ENCODE results near the gene EHD1. TPM values are rescaled to one million over a fixed set of nuclear protein-coding genes. Genes with fewer than 3 reads are reported as not detected.
"Not testable (repeated sequence)": the region's sequence is repeated elsewhere in the genome, so short reads cannot be mapped to it uniquely, and the experiment has no call there.

The EHD1 gene
- total RNA-seq, 4 donors from 2014 or later, result 53.5 to 90.7 (median 67.4) TPM

DNA sequence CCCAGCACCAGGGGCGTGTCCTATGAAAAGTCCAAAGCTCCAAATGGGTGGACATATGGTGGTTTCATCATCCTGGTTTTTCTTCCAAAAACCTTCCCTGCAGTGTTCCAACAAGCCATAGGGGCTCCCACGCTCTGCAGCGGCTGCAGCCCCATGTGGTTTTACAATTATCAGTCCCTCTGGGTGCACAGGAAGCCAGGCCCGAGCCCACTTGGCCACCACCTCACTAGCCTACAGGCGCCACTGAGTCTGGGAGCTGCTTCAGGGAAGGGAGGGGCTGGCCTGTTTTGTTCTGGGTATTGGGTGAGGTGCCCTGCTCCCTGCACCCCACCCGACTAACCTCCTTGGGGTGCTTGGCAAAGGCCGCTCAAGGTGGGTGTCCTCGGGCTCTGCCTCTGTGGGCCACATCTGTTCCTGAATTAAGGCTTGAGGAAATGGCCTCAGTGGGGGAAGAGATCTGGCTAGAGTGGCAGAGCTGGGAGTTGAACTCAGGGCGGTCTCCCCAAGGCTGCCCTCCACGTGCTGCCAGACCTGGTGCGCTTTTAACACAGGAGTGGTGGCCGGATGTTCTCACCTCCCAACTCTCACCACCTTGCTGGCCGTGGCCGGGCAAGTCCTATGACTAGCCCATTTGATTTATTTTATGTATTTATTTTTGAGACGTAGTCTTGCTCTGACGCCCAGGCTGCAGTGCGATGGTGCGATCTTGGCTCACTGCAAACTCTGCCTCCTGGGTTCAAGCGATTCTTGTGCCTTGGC, 28.6 kb downstream of the EHD1 start:
- no peaks in the 10 kb centered on the region for H3K27me3 ChIP-seq
- peaks cover 3 to 8% of the 10 kb centered on the region in 2 donors for H3K4me1 ChIP-seq
- H3K27ac ChIP-seq, result no peak overlapping the region
- no peak for TF ChIP-seq POLR2A (IDR thresholded peaks at IDR 0.05)
- TF ChIP-seq, protein P1, sequence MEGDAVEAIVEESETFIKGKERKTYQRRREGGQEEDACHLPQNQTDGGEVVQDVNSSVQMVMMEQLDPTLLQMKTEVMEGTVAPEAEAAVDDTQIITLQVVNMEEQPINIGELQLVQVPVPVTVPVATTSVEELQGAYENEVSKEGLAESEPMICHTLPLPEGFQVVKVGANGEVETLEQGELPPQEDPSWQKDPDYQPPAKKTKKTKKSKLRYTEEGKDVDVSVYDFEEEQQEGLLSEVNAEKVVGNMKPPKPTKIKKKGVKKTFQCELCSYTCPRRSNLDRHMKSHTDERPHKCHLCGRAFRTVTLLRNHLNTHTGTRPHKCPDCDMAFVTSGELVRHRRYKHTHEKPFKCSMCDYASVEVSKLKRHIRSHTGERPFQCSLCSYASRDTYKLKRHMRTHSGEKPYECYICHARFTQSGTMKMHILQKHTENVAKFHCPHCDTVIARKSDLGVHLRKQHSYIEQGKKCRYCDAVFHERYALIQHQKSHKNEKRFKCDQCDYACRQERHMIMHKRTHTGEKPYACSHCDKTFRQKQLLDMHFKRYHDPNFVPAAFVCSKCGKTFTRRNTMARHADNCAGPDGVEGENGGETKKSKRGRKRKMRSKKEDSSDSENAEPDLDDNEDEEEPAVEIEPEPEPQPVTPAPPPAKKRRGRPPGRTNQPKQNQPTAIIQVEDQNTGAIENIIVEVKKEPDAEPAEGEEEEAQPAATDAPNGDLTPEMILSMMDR (IDR thresholded peaks at IDR 0.05), result no peak
- WGBS, 2 donors, result 87 to 93% methylated on average over 15 to 19 of the region's 19 CpGs
- no peaks in the 10 kb centered on the region for H3K9me3 ChIP-seq
- no peak overlapping the region for H3K4me3 ChIP-seq (replicated peaks in 1 of 3)
- H3K36me3 ChIP-seq, result peaks cover 12 to 18% of the 10 kb centered on the region in 2 donors
- no peak for DNase-seq
- intact Hi-C loops (cut with DNase I), result loop anchor here (10.0 kb wide), 1 partner anchor 175 kb away; the partner anchor contains the start of gene SNX15

DNA sequence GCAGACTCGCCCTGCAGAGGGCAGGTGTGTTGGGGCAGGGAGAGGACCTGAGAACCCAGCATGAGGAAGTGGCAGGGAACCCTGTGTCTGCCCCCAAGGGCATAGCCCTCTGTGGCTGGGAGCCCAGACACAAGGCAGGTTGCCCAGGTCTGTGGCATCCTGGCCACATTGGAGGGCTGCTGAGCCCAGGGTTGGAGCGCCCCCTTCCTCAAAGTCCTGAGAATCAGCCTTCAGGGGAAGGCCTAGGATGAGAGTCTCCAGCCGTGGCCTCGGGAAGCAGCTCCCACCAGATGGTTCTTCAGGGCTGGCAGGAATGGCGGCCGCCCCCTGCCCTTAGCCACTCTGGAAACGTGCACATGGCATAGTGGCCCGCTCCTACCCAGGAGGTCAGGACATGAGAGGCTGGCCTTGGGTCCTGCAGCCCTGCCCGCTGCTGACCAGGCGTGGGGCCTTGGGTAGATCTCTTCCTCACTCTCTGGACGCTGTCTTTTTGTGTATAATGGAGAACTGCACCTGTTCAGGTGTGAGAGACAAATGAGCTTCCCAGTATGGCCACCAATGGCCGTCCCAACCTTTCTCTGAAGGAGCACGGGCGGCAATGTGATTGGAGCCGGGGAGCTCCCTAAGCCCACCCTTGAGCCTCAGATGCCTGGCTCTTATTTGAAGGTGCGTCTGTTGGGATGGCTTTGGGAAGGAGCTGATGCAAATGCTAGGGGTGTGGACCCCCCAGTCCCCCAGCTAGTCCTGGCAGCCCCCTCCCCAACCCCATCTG, 29.4 kb downstream of the EHD1 start:
- peaks cover under 1 to 5% of the 10 kb centered on the region in 2 donors for H3K4me1 ChIP-seq

DNA sequence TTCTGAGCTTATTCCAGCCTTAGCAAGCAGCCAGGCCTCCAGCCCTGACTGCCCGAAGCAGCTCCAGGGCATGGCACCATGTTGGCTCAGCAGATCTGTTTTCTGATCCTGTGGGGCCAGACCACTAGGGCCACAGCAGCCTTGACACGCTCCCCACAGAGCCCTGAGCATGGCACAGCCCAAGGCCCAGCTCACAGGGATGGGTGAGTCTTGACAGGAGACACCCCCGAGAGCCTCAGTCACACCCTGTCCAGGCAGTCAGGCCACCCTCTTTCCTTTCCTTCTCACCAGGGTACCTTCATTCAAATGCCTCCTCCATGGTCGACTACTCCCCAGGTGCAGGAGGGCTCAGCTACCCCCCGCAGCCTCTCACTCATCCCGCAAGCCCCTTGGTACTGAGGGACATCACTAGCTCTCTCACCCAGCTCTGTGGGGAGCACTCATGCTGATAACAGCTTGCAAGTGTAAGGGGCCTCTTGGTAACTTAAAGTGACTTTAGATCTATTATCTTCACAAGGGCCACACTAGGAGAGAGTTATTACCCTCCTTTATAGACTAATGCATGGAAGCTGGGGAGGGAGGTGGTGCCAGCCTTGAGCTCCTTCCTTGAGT, 30.1 kb downstream of the EHD1 start:
- DNase-seq, result no peak
- H3K4me3 ChIP-seq (replicated peaks in 1 of 3), result no peak overlapping the region
- no peak overlapping the region for H3K27ac ChIP-seq
- peaks cover 4 to 12% of the 10 kb centered on the region in 2 donors for H3K4me1 ChIP-seq
- no peaks in the 10 kb centered on the region for H3K9me3 ChIP-seq
- intact Hi-C loops (cut with DNase I), result loop anchor here (10.0 kb wide), 1 partner anchor 176 kb away; the partner anchor contains the start of gene SNX15
- no peaks in the 10 kb centered on the region for H3K27me3 ChIP-seq
- no peak for TF ChIP-seq POLR2A (IDR thresholded peaks at IDR 0.05)
- TF ChIP-seq, protein P1 (IDR thresholded peaks at IDR 0.05), result no peak
- H3K36me3 ChIP-seq, result peaks cover 0 to 6% of the 10 kb centered on the region in 2 donors
- 68 to 74% methylated on average over 6 of the region's 6 CpGs for WGBS, 2 donors

More for the DNA sequence above, 29.4 kb downstream of the EHD1 start:
- peak in 1 of 2 donors; percentile 15 for DNase-seq
- H3K36me3 ChIP-seq, result peaks cover 6 to 11% of the 10 kb centered on the region in 2 donors
- H3K4me3 ChIP-seq (replicated peaks in 1 of 3), result no peak overlapping the region
- WGBS, 2 donors, result 72 to 87% methylated on average over 11 to 13 of the region's 16 CpGs
- no peak overlapping the region for H3K27ac ChIP-seq
- TF ChIP-seq POLR2A (IDR thresholded peaks at IDR 0.05), result no peak
- TF ChIP-seq, protein P1 (IDR thresholded peaks at IDR 0.05), result no peak
- intact Hi-C loops (cut with DNase I), result loop anchor here (10.0 kb wide), 1 partner anchor 176 kb away; the partner anchor contains the start of gene SNX15
- no peaks in the 10 kb centered on the region for H3K27me3 ChIP-seq
- H3K9me3 ChIP-seq, result no peaks in the 10 kb centered on the region

DNA sequence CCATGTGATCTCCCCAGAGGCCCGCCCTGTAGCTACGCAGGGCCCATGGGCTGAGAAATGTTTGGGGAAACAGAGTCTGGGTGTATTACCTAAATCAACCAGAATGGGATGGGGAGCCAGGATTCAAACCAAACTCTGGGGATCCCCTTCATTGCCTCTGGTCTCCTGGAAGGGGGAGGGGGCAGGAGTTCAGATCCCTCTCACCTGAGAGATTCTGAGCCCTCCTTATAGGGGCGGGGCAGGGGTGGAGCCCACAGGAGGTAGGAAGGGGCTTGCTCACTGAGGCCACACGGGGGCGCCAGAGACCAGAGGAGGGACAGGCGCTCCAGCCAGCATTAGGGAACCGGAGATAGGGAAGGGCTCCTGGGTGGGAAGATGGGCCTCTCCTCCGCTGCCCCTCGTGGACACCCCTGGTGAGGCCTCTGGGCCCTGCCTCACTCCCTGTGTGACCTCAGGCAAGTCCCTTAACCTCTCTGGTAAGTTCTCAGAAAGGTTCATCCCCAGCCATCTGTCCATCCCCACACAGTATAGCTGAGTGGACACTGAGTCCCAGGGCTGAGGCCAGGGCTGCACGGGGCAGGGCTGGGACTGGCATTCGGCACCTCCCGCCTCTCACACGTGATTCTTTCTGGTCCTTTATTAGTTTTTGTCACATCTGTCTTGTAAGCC, 31.3 kb downstream of the EHD1 start:
- no peak overlapping the region for H3K27ac ChIP-seq
- peak; percentile 89 to 95 for DNase-seq
- WGBS, 2 donors, result 14 to 31% methylated on average over 9 to 12 of the region's 13 CpGs
- H3K4me3 ChIP-seq (replicated peaks in 1 of 3), result no peak overlapping the region
- peaks cover 15 to 21% of the 10 kb centered on the region in 2 donors for H3K4me1 ChIP-seq
- TF ChIP-seq, protein P1 (IDR thresholded peaks at IDR 0.05), result peak; percentile 90 to 99 (median 98)
- TF ChIP-seq POLR2A (IDR thresholded peaks at IDR 0.05), result no peak
- intact Hi-C loops (cut with DNase I), result loop anchor here (2.0 to 10.0 kb wide), 2 partner anchors 48 to 178 kb away; partner anchors contain the start of gene SNX15
- H3K9me3 ChIP-seq, result no peaks in the 10 kb centered on the region
- H3K36me3 ChIP-seq, result no peaks in the 10 kb centered on the region
- no peaks in the 10 kb centered on the region for H3K27me3 ChIP-seq

DNA sequence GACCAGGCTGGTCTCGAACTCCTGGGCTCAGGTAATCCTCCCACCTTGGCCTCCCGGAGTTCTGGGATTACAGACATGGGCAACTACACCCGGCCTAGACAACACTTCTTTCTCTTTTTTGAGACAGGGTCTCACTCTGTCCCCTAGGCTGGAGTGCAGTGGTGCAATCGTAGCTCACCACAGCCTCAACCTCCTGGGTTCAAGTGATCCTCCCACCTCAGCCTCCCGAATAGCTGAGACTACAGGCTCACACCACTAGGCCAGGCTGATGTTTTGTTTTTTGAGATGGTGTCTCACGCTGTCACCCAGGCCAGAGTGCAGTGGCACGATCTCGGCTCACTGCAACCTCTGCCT, 32.7 kb downstream of the EHD1 start:
- intact Hi-C loops (cut with DNase I), result loop anchor here (2.0 to 10.0 kb wide), 2 partner anchors 49 to 179 kb away; partner anchors contain the start of gene SNX15
- peaks cover 16 to 21% of the 10 kb centered on the region in 2 donors for H3K4me1 ChIP-seq
- H3K27ac ChIP-seq; H3K9me3 ChIP-seq; H3K4me3 ChIP-seq (replicated peaks in 1 of 3); H3K27me3 ChIP-seq; H3K36me3 ChIP-seq; DNase-seq: not testable (repeated sequence)
- WGBS, 2 donors, result 93% methylated on average over 8 of the region's 8 CpGs

All from thyroid gland (tissue), 4 donors.